A549 (cell line): ENCODE results near the gene GLRA1. TPM values are rescaled to one million over a fixed set of nuclear protein-coding genes. Genes with fewer than 3 reads are reported as not detected.
"Not testable (repeated sequence)": the region's sequence is repeated elsewhere in the genome, so short reads cannot be mapped to it uniquely, and the experiment has no call there.

Source experiments
- ATAC-seq, 2 experiments: fragments of 200-7000 bp in 1 of 2; fragments of >200 bp in 1 of 2; cut with Nextera tagmentation in 1 of 2; cut with Tn5 transposase in 1 of 2; 3 replicates each; pipeline versions ENCODE4 v1.8.0 to v1.9.1; 2018 to 2020; ENCODE audit warnings: mild to moderate bottlenecking in 1 of 2, moderate library complexity in 1 of 2
- CTCF ChIA-PET: fragments of 300-600 bp; sonication (Branson Sonifier 250); formaldehyde crosslinking; extraction: SDS; loops from one replicate; lab custom pipeline; 2021; ENCODE audit warnings: antibody characterized with exemption, inconsistent platforms; lab: Yijun Ruan, JAX
- POLR2A ChIA-PET: fragments of 350-600 bp; formaldehyde crosslinking; extraction: SDS; loops from one replicate; lab custom pipeline; 2021; ENCODE audit warnings: antibody characterized with exemption, inconsistent platforms; lab: Yijun Ruan, JAX
- DNase-seq, 2 experiments: peaks; one replicate each; pipeline versions ENCODE4 v3.0.0 to v3.0.0-alpha.2; 2011 to 2016; ENCODE audit warnings: low read depth in 1 of 2, low spot score in 1 of 2
- FAIRE-seq: peaks from 2 replicates; lab custom pipeline; 2011; peaks lifted over from hg19 to GRCh38; lab: Jason Lieb, UNC
- H3K27ac ChIP-seq, 2 experiments: fragments of >200 bp; sonication (Bioruptor Twin); formaldehyde crosslinking; 3 replicates each; pipeline ENCODE4 v1.5.1; 2016 to 2017
- H3K4me1 ChIP-seq: fragments of >200 bp; sonication (Bioruptor Twin); formaldehyde crosslinking; 3 replicates; pipeline ENCODE4 v1.6.1; 2016
- H3K4me2 ChIP-seq: fragments of >200 bp; sonication (Bioruptor Twin); formaldehyde crosslinking; 3 replicates; pipeline ENCODE4 v1.6.1; 2016
- H3K4me3 ChIP-seq: fragments of >200 bp; sonication (Bioruptor Twin); formaldehyde crosslinking; 3 replicates; pipeline ENCODE4 v1.5.1; 2016
- H3K9me3 ChIP-seq: fragments of >200 bp; sonication (Bioruptor Twin); formaldehyde crosslinking; 3 replicates; pipeline ENCODE4 v1.6.1; 2016
- BHLHE40 ChIP-seq: IDR thresholded peaks from 2 replicates; pipeline ENCODE4 v1.6.1; 2012; ENCODE audit warnings: low read depth, low read length, inconsistent platforms
- CBX8 ChIP-seq: fragments of 200-600 bp; sonication (generic); IDR thresholded peaks from 2 replicates; pipeline ENCODE4 v1.6.1; 2016
- CHD4 ChIP-seq: fragments of 200-600 bp; sonication (generic); IDR thresholded peaks from 2 replicates; pipeline ENCODE4 v1.6.1; 2016; ENCODE audit warnings: antibody characterized with exemption, mild to moderate bottlenecking, borderline replicate concordance
- EHMT2 ChIP-seq: fragments of 200-600 bp; sonication (generic); IDR thresholded peaks from 2 replicates; pipeline ENCODE4 v1.6.1; 2016; ENCODE audit warnings: antibody characterized with exemption, low read depth, mild to moderate bottlenecking, moderate library complexity
- ESRRA ChIP-seq: fragments of 150-350 bp; IDR thresholded peaks from 2 replicates; pipeline ENCODE4 v1.6.1; 2014; ENCODE audit warnings: mild to moderate bottlenecking, low read length, borderline replicate concordance
- FOXS1 ChIP-seq: fragments of 250-450 bp; sonication (Bioruptor Pico); IDR thresholded peaks from 2 replicates; pipeline ENCODE4 v1.5.0; 2020; ENCODE audit warnings: mild to moderate bottlenecking, moderate library complexity
- GATA3 ChIP-seq: IDR thresholded peaks from 2 replicates; pipeline ENCODE4 v1.6.1; 2012; ENCODE audit warnings: borderline replicate concordance
- KDM1A ChIP-seq: fragments of 200-600 bp; sonication (generic); IDR thresholded peaks from 2 replicates; pipeline ENCODE4 v1.6.1; 2016; ENCODE audit warnings: low read depth, mild to moderate bottlenecking
- KDM5A ChIP-seq: fragments of 200-600 bp; sonication (generic); IDR thresholded peaks from 2 replicates; pipeline ENCODE4 v1.6.1; 2016; ENCODE audit warnings: antibody characterized with exemption, mild to moderate bottlenecking
- MYC ChIP-seq: IDR thresholded peaks from 2 replicates; pipeline ENCODE4 v1.6.1; 2012; ENCODE audit warnings: mild to moderate bottlenecking, inconsistent platforms, low read length, improper control_type of control experiment, borderline replicate concordance
- POLR2AphosphoS2 ChIP-seq: conservative IDR thresholded peaks from 2 replicates; pipeline ENCODE4 v1.6.1; 2012; ENCODE audit warnings: low read length, improper control_type of control experiment, inconsistent platforms
- RAD21 ChIP-seq, 2 experiments: fragments of >200 bp in 1 of 2; sonication (Bioruptor Twin) in 1 of 2; formaldehyde crosslinking in 1 of 2; IDR thresholded peaks in 1 of 2; conservative IDR thresholded peaks in 1 of 2; 2 replicates in 1 of 2; 3 replicates in 1 of 2; pipeline ENCODE4 v1.6.1; 2012 to 2018; ENCODE audit warnings: inconsistent platforms in 1 of 2
- RFX5 ChIP-seq: fragments of 450-650 bp; IDR thresholded peaks from 2 replicates; pipeline ENCODE4 v1.7.1; 2014; ENCODE audit warnings: antibody characterized with exemption, mild to moderate bottlenecking, moderate library complexity
- RNF2 ChIP-seq: fragments of 200-600 bp; sonication (generic); IDR thresholded peaks from 2 replicates; pipeline ENCODE4 v1.6.1; 2016; ENCODE audit warnings: low read depth, mild to moderate bottlenecking, antibody characterized with exemption, moderate library complexity, borderline replicate concordance
- TFCP2L1 ChIP-seq: fragments of 250-450 bp; sonication (Bioruptor Pico); IDR thresholded peaks from 2 replicates; pipeline ENCODE4 v1.5.0; 2021; ENCODE audit warnings: mild to moderate bottlenecking
- ZFP36 ChIP-seq: fragments of 450-650 bp; IDR thresholded peaks from 2 replicates; pipeline ENCODE4 v1.6.1; 2014; ENCODE audit warnings: borderline replicate concordance; ENCODE audit not compliant: partially characterized antibody
- ZNF302 ChIP-seq: fragments of 250-450 bp; sonication (Bioruptor Pico); IDR thresholded peaks from 2 replicates; pipeline ENCODE4 v1.9.0; 2021; ENCODE audit warnings: inconsistent platforms, mild to moderate bottlenecking, moderate library complexity
- WGBS: methylation state at CpG from one replicate; pipeline ENCODE4 v1.1.6; 2017; ENCODE audit errors: missing lambda C conversion rate; 5-methylcytosine and 5-hydroxymethylcytosine counted together
- polyA plus RNA-seq, 4 experiments: library from polyadenylated mRNA; depleted of rRNA in 3 of 4; stranded (reverse); fragments of >200 nt; fragmentation: RNase III in 1 of 4; extraction: RNeasy Plus Mini Kit Qiagen cat#74134 plus additional on column Dnase treatment in 1 of 4; gene quantifications; 2 replicates in 3 of 4; 3 replicates in 1 of 4; pipeline ENCODE4 v1.2.3, GENCODE V29; 2011 to 2017
- TF ChIP-seq, protein P1 (sequence below): IDR thresholded peaks from 2 replicates; pipeline ENCODE4 v1.6.1; 2012
- TF ChIP-seq, protein P2 (sequence below): fragments of >200 bp; sonication (Bioruptor Twin); formaldehyde crosslinking; IDR thresholded peaks from 3 replicates; pipeline ENCODE4 v1.5.1; 2016
- TF ChIP-seq, protein P3 (sequence below): IDR thresholded peaks from 2 replicates; pipeline ENCODE4 v1.6.1; 2012

GLRA1 gene
- polyA plus RNA-seq, 2 of the 4 experiments (the other 2 are of a cell fraction) = not detected

DNA sequence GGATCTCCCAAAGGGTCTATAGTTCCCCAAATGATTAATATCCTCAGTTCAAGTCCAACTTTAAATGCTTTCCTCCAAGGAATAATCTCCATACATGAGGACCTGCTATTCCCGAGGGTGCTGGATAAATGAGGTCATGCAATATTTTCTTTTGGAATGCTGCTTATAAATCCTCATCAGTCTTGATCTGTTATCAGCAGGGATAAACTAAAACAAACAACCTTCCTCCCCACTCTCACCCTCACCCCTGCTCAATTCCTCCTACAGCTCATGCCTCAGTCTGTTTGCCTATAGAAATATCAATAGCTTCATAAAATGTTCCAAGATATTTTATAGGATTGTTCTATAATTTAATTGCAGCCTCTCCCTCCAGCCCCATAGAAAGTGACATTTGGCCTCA lies 61.1 kb downstream of the GLRA1 start:
- 7% methylated on average over 1 of the region's 1 CpG for WGBS
- no peak for TF ChIP-seq KDM1A
- TF ChIP-seq KDM5A = no peak
- no peak for TF ChIP-seq ZNF302 (CRISPR knock-in tag)
- TF ChIP-seq GATA3 = no peak
- TF ChIP-seq MYC = no peak
- no peak for TF ChIP-seq FOXS1 (CRISPR knock-in tag)
- no peak for TF ChIP-seq BHLHE40
- no peak for TF ChIP-seq RNF2
- TF ChIP-seq ESRRA = no peak
- TF ChIP-seq, protein P1, sequence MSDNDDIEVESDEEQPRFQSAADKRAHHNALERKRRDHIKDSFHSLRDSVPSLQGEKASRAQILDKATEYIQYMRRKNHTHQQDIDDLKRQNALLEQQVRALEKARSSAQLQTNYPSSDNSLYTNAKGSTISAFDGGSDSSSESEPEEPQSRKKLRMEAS = no peak
- TF ChIP-seq CBX8 = no peak
- TF ChIP-seq, protein P2, sequence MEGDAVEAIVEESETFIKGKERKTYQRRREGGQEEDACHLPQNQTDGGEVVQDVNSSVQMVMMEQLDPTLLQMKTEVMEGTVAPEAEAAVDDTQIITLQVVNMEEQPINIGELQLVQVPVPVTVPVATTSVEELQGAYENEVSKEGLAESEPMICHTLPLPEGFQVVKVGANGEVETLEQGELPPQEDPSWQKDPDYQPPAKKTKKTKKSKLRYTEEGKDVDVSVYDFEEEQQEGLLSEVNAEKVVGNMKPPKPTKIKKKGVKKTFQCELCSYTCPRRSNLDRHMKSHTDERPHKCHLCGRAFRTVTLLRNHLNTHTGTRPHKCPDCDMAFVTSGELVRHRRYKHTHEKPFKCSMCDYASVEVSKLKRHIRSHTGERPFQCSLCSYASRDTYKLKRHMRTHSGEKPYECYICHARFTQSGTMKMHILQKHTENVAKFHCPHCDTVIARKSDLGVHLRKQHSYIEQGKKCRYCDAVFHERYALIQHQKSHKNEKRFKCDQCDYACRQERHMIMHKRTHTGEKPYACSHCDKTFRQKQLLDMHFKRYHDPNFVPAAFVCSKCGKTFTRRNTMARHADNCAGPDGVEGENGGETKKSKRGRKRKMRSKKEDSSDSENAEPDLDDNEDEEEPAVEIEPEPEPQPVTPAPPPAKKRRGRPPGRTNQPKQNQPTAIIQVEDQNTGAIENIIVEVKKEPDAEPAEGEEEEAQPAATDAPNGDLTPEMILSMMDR = no peak
- TF ChIP-seq, protein P3, sequence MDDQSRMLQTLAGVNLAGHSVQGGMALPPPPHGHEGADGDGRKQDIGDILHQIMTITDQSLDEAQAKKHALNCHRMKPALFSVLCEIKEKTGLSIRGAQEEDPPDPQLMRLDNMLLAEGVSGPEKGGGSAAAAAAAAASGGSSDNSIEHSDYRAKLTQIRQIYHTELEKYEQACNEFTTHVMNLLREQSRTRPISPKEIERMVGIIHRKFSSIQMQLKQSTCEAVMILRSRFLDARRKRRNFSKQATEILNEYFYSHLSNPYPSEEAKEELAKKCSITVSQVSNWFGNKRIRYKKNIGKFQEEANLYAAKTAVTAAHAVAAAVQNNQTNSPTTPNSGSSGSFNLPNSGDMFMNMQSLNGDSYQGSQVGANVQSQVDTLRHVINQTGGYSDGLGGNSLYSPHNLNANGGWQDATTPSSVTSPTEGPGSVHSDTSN = no peak
- no peak for TF ChIP-seq ZFP36
- no peak for TF ChIP-seq TFCP2L1 (CRISPR knock-in tag)
- TF ChIP-seq POLR2AphosphoS2 = no peak
- Histone ChIP-seq H3K4me1 (no peaks in the 10 kb centered on the region), H3K4me3 (no peak overlapping the region), H3K27ac (no peak overlapping the region), H3K9me3 (no peaks in the 10 kb centered on the region), H3K4me2 (no peak overlapping the region)
- ChIA-PET CTCF (no interaction called here), POLR2A (no interaction called here)
- ATAC-seq = no peak
- no peak for DNase-seq
- FAIRE-seq = no peak

DNA sequence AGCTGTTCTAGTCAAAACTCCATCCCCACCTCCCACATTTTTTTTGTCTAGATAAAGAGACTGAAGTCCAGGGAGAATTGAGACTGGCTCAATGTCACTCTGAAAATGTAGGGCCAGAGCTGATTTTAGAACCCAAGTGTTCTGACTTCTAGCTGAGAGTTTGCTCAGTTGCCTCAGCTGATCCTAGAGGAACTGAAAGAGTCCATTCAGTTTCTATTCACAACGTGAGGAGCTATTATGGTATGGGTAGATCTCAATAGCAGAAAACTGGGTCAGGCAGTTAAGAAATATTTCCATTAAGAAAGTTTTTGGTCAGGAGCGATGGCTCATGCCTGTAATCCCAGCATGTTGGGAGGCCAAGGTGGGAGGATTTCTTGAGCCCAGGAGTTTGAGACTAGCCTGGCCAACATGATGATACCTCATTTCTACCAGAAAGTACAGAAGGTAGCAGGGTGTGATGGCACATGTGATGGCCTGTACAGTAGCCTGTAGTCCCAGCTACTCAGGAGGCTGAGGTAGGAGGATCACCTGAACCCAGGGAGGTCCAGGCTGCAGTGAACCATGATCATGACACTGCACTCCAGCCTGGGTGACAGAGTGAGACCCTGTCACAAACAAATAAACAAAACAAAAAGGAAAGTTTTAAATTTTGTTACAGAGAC lies 61.7 kb downstream of the GLRA1 start:
- WGBS = 0% methylated on average over 2 of the region's 2 CpGs
- Histone ChIP-seq H3K4me1 (no peaks in the 10 kb centered on the region), H3K27ac (no peak overlapping the region), H3K4me3 (no peak overlapping the region), H3K4me2 (no peak overlapping the region), H3K9me3 (no peaks in the 10 kb centered on the region)
- ATAC-seq (no peak), DNase-seq (no peak), FAIRE-seq (no peak)
- ChIA-PET CTCF (interaction anchor here (0.8 kb wide), 1 partner anchor 222 kb away, joined by 3 read pairs; no protein-coding TSS in a partner anchor), POLR2A (no interaction called here)
- TF ChIP-seq EHMT2 (no peak), RFX5 (no peak), CHD4 (no peak), RAD21 (conservative IDR thresholded peaks at IDR 0.05 in 1 of 2, IDR thresholded peaks at IDR 0.05 in 1 of 2) (no peak)

DNA sequence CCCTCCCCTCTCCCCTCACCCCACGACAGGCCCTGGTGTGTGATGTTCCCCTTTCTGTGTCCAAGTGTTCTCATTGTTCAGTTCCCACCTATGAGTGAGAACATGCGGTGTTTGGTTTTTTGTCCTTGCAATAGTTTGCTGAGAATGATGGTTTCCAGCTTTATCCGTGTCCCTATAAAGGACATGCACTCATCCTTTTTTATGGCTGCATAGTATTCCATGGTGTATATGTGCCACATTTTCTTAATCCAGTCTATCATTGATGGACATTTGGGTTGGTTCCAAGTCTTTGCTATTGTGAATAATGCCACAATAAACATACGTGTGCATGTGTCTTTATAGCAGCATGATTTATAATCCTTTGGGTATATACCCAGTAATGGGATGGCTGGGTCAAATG lies 63.8 kb downstream of the GLRA1 start:
- H3K4me1 ChIP-seq, FAIRE-seq, H3K4me2 ChIP-seq, POLR2A ChIA-PET, H3K9me3 ChIP-seq, DNase-seq, H3K4me3 ChIP-seq, CTCF ChIA-PET, H3K27ac ChIP-seq, ATAC-seq: not testable (repeated sequence)
- 15% methylated on average over 3 of the region's 4 CpGs for WGBS
